ENCODE data around the gene NEDD4L. TPM values are rescaled to one million over a fixed set of nuclear protein-coding genes. Genes with fewer than 3 reads are reported as not detected.

Gene NEDD4L
- total and polyA plus RNA-seq, 4 donors, result 10.2 to 20.3 (median 13.2) TPM

- no peak for TF ChIP-seq RAD21 (IDR thresholded peaks at IDR 0.05)
These were observed 280.1 kb downstream of the NEDD4L start (continued) for GRCh38 chr18:58323866-58324762.

DNA sequence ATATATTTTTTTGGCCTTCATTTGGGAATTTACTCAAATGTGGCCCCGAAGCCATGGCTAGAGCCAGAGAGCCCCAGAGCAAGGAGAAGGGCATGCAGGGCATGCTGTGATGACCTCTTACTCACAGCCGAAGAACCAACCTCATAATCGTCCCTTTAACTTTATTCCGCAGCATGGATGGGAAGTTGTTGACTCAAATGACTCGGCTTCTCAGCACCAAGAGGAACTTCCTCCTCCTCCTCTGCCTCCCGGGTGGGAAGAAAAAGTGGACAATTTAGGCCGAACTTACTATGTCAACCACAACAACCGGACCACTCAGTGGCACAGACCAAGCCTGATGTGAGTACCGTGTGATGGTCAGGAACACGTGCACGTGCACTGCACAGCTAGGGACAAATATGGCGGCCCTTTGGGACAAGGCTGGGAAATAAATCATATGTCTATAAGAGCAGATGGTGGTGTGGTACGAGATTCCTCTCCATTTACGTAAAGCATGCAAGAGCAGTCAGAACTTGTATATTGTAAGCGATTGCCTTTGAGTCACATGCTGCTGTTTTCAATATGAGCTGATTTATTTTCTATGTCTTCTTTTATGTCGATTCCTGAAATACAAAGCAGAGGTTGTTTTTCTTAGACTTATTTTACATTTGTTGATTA is 280.9 kb downstream of the NEDD4L start:
- TF ChIP-seq HNF4A (conservative IDR thresholded peaks at IDR 0.05) (no peak), RAD21 (IDR thresholded peaks at IDR 0.05) (no peak), NR2F2 (IDR thresholded peaks at IDR 0.05) (no peak), FOXA2 (IDR thresholded peaks at IDR 0.05) (no peak), ATF3 (IDR thresholded peaks at IDR 0.05) (no peak), EGR1 (IDR thresholded peaks at IDR 0.05; ENCODE audit: low read depth in 2 of 2) (no peak), CTCF (IDR thresholded peaks at IDR 0.05; ENCODE audit: low read depth, low read length, missing input control) (no peak), FOXA1 (IDR thresholded peaks at IDR 0.05) (no peak), YY1 (IDR thresholded peaks at IDR 0.05) (no peak)
- TF ChIP-seq, protein P1, sequence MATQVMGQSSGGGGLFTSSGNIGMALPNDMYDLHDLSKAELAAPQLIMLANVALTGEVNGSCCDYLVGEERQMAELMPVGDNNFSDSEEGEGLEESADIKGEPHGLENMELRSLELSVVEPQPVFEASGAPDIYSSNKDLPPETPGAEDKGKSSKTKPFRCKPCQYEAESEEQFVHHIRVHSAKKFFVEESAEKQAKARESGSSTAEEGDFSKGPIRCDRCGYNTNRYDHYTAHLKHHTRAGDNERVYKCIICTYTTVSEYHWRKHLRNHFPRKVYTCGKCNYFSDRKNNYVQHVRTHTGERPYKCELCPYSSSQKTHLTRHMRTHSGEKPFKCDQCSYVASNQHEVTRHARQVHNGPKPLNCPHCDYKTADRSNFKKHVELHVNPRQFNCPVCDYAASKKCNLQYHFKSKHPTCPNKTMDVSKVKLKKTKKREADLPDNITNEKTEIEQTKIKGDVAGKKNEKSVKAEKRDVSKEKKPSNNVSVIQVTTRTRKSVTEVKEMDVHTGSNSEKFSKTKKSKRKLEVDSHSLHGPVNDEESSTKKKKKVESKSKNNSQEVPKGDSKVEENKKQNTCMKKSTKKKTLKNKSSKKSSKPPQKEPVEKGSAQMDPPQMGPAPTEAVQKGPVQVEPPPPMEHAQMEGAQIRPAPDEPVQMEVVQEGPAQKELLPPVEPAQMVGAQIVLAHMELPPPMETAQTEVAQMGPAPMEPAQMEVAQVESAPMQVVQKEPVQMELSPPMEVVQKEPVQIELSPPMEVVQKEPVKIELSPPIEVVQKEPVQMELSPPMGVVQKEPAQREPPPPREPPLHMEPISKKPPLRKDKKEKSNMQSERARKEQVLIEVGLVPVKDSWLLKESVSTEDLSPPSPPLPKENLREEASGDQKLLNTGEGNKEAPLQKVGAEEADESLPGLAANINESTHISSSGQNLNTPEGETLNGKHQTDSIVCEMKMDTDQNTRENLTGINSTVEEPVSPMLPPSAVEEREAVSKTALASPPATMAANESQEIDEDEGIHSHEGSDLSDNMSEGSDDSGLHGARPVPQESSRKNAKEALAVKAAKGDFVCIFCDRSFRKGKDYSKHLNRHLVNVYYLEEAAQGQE (IDR thresholded peaks at IDR 0.05), result no peak
- no peak overlapping the region for H3K4me3 ChIP-seq (ENCODE audit: low read depth in 1 of 3, low read length in 3 of 3)
- H3K36me3 ChIP-seq (ENCODE audit: control insufficient read depth in 4 of 4, insufficient read depth in 3 of 4, low read depth in 1 of 4, low read length in 3 of 4), result peaks cover 0 to 2% (median 1%) of the 10 kb centered on the region in 4 donors
- H3K27me3 ChIP-seq (ENCODE audit: control insufficient read depth in 4 of 4, insufficient read depth in 4 of 4, low read length in 3 of 4), result no peaks in the 10 kb centered on the region
- H3K27ac ChIP-seq (ENCODE audit: low read depth in 1 of 2, low read length in 2 of 2), result no peak overlapping the region
- H3K9me3 ChIP-seq (ENCODE audit: control insufficient read depth in 4 of 4, low read length in 3 of 4), result no peaks in the 10 kb centered on the region
- H3K9ac ChIP-seq (ENCODE audit: low read depth in 1 of 2, low read length in 2 of 2), result no peak overlapping the region
- WGBS, result 94% methylated on average over 16 of the region's 16 CpGs
- no peak for DNase-seq (ENCODE audit: low spot score)
- H3K4me1 ChIP-seq (ENCODE audit: control insufficient read depth in 4 of 4, insufficient read depth in 4 of 4, low read length in 3 of 4), result peaks cover 4 to 13% (median 8%) of the 10 kb centered on the region in 4 donors

DNA sequence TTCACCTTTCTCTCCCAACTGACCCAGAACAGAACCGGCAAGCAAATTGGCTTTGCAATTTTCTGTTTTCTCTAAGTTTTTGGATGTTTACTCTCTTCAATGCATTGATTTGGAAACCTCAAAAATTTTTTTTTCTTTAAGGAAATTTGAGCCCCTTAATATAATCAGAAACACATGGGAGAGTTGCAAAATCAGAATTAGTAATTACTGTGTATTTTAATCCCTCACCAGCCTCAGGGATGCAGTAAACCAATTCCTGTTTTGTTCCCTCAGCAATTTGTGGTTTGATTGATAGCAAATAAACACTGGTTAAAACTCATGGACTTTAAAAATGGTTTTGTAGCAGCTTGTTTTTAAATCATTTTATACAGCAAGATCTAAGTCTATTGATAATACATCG is 281.5 kb downstream of the NEDD4L start:
- H3K4me3 ChIP-seq (ENCODE audit: low read depth in 1 of 3, low read length in 3 of 3), result no peak overlapping the region
- H3K27ac ChIP-seq (ENCODE audit: low read depth in 1 of 2, low read length in 2 of 2), result no peak overlapping the region
- no peaks in the 10 kb centered on the region for H3K9me3 ChIP-seq (ENCODE audit: control insufficient read depth in 4 of 4, low read length in 3 of 4)
- no peaks in the 10 kb centered on the region for H3K27me3 ChIP-seq (ENCODE audit: control insufficient read depth in 4 of 4, insufficient read depth in 4 of 4, low read length in 3 of 4)
- peaks cover 0 to 2% (median 1%) of the 10 kb centered on the region in 4 donors for H3K36me3 ChIP-seq (ENCODE audit: control insufficient read depth in 4 of 4, insufficient read depth in 3 of 4, low read depth in 1 of 4, low read length in 3 of 4)
- WGBS, result 93% methylated on average over 2 of the region's 2 CpGs
- TF ChIP-seq GABPA (IDR thresholded peaks at IDR 0.05 in 1 of 2, conservative IDR thresholded peaks at IDR 0.05 in 1 of 2), result no peak
- no peak for TF ChIP-seq RXRA (IDR thresholded peaks at IDR 0.05)
- no peak for TF ChIP-seq HNF4A (conservative IDR thresholded peaks at IDR 0.05)
- no peak for DNase-seq (ENCODE audit: low spot score)
- peaks cover 4 to 13% (median 8%) of the 10 kb centered on the region in 4 donors for H3K4me1 ChIP-seq (ENCODE audit: control insufficient read depth in 4 of 4, insufficient read depth in 4 of 4, low read length in 3 of 4)
- no peak overlapping the region for H3K9ac ChIP-seq (ENCODE audit: low read depth in 1 of 2, low read length in 2 of 2)

Measured in liver (tissue), 9 donors.